OCI-LY1 (cell line): ENCODE results near the gene SCAMP3.

Experiments used
- H2AFZ ChIP-seq: fragments of 200-600 bp; sonication (generic), shearing (Covaris generic); 2 replicates; pipeline ENCODE4 v1.6.0; 2014; ENCODE audit warnings: antibody characterized with exemption, mild to moderate bottlenecking, low read length
- H3F3A ChIP-seq: fragments of 200-600 bp; sonication (generic), shearing (Covaris generic); 2 replicates; pipeline ENCODE4 v1.6.0; 2014; ENCODE audit warnings: mild to moderate bottlenecking, antibody characterized with exemption, low read length, moderate library complexity; ENCODE audit not compliant: insufficient read depth
- H3K27ac ChIP-seq: fragments of 200-600 bp; sonication (generic); 2 replicates; pipeline ENCODE4 v1.5.1; 2014; ENCODE audit warnings: low read length, mixed run types, mild to moderate bottlenecking, low read depth; ENCODE audit not compliant: poor library complexity, severe bottlenecking
- H3K27me3 ChIP-seq: fragments of 200-600 bp; sonication (generic); 2 replicates; pipeline ENCODE4 v1.6.0; 2014; ENCODE audit warnings: antibody characterized with exemption, mild to moderate bottlenecking, low read length, moderate library complexity; ENCODE audit not compliant: insufficient read depth
- H3K36me3 ChIP-seq: fragments of 200-600 bp; sonication (generic); 2 replicates; pipeline ENCODE4 v1.6.1; 2014; ENCODE audit warnings: mild to moderate bottlenecking, antibody characterized with exemption, low read length, moderate library complexity, mixed read lengths; ENCODE audit not compliant: insufficient read depth
- H3K4me1 ChIP-seq: fragments of 200-600 bp; sonication (generic); 2 replicates; pipeline ENCODE4 v1.5.1; 2014; ENCODE audit warnings: mild to moderate bottlenecking, low read length, moderate library complexity; ENCODE audit not compliant: insufficient read depth, severe bottlenecking
- H3K4me2 ChIP-seq: fragments of 200-600 bp; sonication (generic), shearing (Covaris generic); 2 replicates; pipeline ENCODE4 v1.6.1; 2014; ENCODE audit warnings: low read length
- H3K4me3 ChIP-seq: fragments of 200-600 bp; sonication (generic); 2 replicates; pipeline ENCODE4 v1.5.1; 2014; ENCODE audit warnings: low read length, low read depth, mild to moderate bottlenecking, mixed read lengths; ENCODE audit not compliant: poor library complexity, severe bottlenecking
- H3K79me2 ChIP-seq: fragments of 200-600 bp; shearing (Covaris generic); 2 replicates; pipeline ENCODE4 v1.6.1; 2016; ENCODE audit warnings: mixed run types, low read length, mixed read lengths; ENCODE audit not compliant: insufficient read depth
- H3K9ac ChIP-seq: fragments of 200-600 bp; sonication (generic), shearing (Covaris generic); 2 replicates; pipeline ENCODE4 v1.6.1; 2014; ENCODE audit warnings: mild to moderate bottlenecking, low read length, mixed read lengths
- H3K9me2 ChIP-seq: fragments of 200-600 bp; sonication (generic), shearing (Covaris generic); 2 replicates; pipeline ENCODE4 v1.6.1; 2014; ENCODE audit warnings: low read depth, mild to moderate bottlenecking, low read length, mixed read lengths
- H3K9me3 ChIP-seq: fragments of 200-600 bp; shearing (Covaris generic); 2 replicates; pipeline ENCODE4 v1.6.1; 2014; ENCODE audit warnings: low read length, mixed read lengths
- H4K20me1 ChIP-seq: fragments of 200-600 bp; sonication (generic), shearing (Covaris generic); 2 replicates; pipeline ENCODE4 v1.6.0; 2016; ENCODE audit warnings: mild to moderate bottlenecking, low read length; ENCODE audit not compliant: insufficient read depth
- CTCF ChIP-seq: fragments of 200-600 bp; sonication (generic), shearing (Covaris generic); IDR thresholded peaks from 2 replicates; pipeline ENCODE4 v1.5.1; 2017; ENCODE audit warnings: mild to moderate bottlenecking, antibody characterized with exemption, low read length, moderate library complexity, mixed read lengths
- EZH2 ChIP-seq: fragments of 200-600 bp; sonication (generic), shearing (Covaris generic); IDR thresholded peaks from 2 replicates; pipeline ENCODE4 v1.8.0; 2017; ENCODE audit warnings: borderline replicate concordance, mixed run types, mild to moderate bottlenecking, antibody characterized with exemption, low read length, moderate library complexity, mixed read lengths

Gene SCAMP3

GRCh38 chr1:155261493-155261851 is 688 bp downstream of the SCAMP3 start:
- H3K79me2 ChIP-seq: peaks cover 8% of the 10 kb centered on the region; the same call in 1 of the 2 replicates
- H3K27ac ChIP-seq: peak overlapping the region; percentile 30
- H3K36me3 ChIP-seq: peaks cover 59% of the 10 kb centered on the region
- peaks cover 18% of the 10 kb centered on the region for H3F3A ChIP-seq
- TF ChIP-seq CTCF (0 out of 2 replicates have a peak, but pooled peaks have one; percentile 5), EZH2 (no peak)
- H3K9ac ChIP-seq: peak overlapping the region; percentile 85
- no peaks in the 10 kb centered on the region for H3K9me3 ChIP-seq
- peak overlapping the region; percentile 78 for H3K4me3 ChIP-seq
- peaks cover 17% of the 10 kb centered on the region for H3K4me1 ChIP-seq
- H3K9me2 ChIP-seq: no peaks in the 10 kb centered on the region
- H3K4me2 ChIP-seq: peak overlapping the region; percentile 97
- H2AFZ ChIP-seq: no peak overlapping the region
- no peaks in the 10 kb centered on the region for H3K27me3 ChIP-seq
- H4K20me1 ChIP-seq: no peaks in the 10 kb centered on the region

- no peak overlapping the region for H3K4me3 ChIP-seq
- no peaks in the 10 kb centered on the region for H3K9me3 ChIP-seq
- peaks cover 8% of the 10 kb centered on the region; the same call in 1 of the 2 replicates for H3K79me2 ChIP-seq
- no peak overlapping the region for H3K27ac ChIP-seq
- H3K4me1 ChIP-seq: peaks cover 27% of the 10 kb centered on the region
- H3K9ac ChIP-seq: no peak overlapping the region
- H2AFZ ChIP-seq: no peak overlapping the region
- no peaks in the 10 kb centered on the region for H4K20me1 ChIP-seq
- no peak overlapping the region for H3K4me2 ChIP-seq
- H3K9me2 ChIP-seq: no peaks in the 10 kb centered on the region
- peaks cover 49% of the 10 kb centered on the region for H3K36me3 ChIP-seq
- H3F3A ChIP-seq: peaks cover 18% of the 10 kb centered on the region
- no peaks in the 10 kb centered on the region for H3K27me3 ChIP-seq
- no peak for TF ChIP-seq EZH2
- TF ChIP-seq CTCF: no peak
Measured at GRCh38 chr1:155260276-155260675, 1.9 kb downstream of the SCAMP3 start.

- no peak for TF ChIP-seq CTCF
- TF ChIP-seq EZH2: no peak
- H3K9me2 ChIP-seq: no peaks in the 10 kb centered on the region
- H4K20me1 ChIP-seq: no peaks in the 10 kb centered on the region
- no peaks in the 10 kb centered on the region for H3K27me3 ChIP-seq
- H3K9ac ChIP-seq: peak overlapping the region; percentile 68; the same call in 1 of the 2 replicates
- peaks cover 5% of the 10 kb centered on the region; the same call in 1 of the 2 replicates for H3K79me2 ChIP-seq
- peak overlapping the region; percentile 86 for H3K4me2 ChIP-seq
- peaks cover 36% of the 10 kb centered on the region for H3K4me1 ChIP-seq
- peaks cover 21% of the 10 kb centered on the region; the same call in 1 of the 2 replicates for H3K36me3 ChIP-seq
- no peak overlapping the region for H2AFZ ChIP-seq
- H3F3A ChIP-seq: no peaks in the 10 kb centered on the region
- H3K4me3 ChIP-seq: peak overlapping the region; percentile 72
- no peaks in the 10 kb centered on the region for H3K9me3 ChIP-seq
- H3K27ac ChIP-seq: peak overlapping the region; percentile 57
Measured at GRCh38 chr1:155256058-155256852, 5.9 kb downstream of the SCAMP3 start.
